ENCODE measurements around the gene KRTAP2-1.

DNA sequence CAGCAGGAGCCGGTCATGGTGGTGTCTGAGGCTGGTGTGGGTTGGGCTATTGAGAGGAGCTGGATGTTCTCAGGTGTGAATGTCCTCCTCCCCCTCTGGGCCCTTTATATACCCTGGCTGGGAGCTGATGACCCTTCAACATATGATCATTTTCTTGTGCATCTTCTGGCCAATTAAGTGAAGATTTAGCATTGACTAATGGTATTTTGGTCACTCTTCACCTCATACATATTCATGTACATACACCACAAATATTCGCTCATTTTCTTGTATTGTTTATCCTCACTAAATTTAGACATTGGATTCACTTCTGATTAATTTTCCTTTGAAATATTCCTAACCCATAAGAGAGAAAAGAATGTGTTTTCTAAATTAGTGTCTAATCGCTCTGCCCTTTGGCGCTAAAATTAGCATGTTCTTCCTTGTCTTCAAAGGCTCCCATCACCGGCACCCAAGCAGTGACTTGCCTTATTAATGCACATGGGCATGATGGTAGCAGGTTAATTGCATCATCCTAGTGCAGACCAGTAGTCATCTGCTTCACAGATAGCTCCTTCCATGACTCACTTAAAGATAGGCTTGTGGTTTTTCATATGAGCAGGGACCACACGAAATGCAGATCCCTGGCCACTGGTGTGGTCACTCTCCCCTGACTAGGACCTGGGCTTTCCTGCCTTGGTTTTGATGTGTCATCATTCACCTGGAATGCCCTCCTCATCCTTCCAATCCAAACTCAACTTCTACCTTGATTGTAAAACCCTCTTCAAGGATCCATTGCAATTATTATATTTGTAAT, 18.9 kb upstream of the KRTAP2-1 start, which contains the start of gene KRTAP2-4:
- TF ChIP-seq, protein P1, sequence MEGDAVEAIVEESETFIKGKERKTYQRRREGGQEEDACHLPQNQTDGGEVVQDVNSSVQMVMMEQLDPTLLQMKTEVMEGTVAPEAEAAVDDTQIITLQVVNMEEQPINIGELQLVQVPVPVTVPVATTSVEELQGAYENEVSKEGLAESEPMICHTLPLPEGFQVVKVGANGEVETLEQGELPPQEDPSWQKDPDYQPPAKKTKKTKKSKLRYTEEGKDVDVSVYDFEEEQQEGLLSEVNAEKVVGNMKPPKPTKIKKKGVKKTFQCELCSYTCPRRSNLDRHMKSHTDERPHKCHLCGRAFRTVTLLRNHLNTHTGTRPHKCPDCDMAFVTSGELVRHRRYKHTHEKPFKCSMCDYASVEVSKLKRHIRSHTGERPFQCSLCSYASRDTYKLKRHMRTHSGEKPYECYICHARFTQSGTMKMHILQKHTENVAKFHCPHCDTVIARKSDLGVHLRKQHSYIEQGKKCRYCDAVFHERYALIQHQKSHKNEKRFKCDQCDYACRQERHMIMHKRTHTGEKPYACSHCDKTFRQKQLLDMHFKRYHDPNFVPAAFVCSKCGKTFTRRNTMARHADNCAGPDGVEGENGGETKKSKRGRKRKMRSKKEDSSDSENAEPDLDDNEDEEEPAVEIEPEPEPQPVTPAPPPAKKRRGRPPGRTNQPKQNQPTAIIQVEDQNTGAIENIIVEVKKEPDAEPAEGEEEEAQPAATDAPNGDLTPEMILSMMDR (IDR thresholded peaks at IDR 0.05): no peak
- no peak for TF ChIP-seq EZH2 (IDR thresholded peaks at IDR 0.05; ENCODE audit: borderline replicate concordance, insufficient read depth, low read depth, low read length, poor library complexity, severe bottlenecking)
